SK-N-DZ (cell line): ENCODE data around the gene CASKIN1.
"Not testable (repeated sequence)": the region's sequence is repeated elsewhere in the genome, so short reads cannot be mapped to it uniquely, and the experiment has no call there.

ENCODE experiments used
- DNase-seq: peaks from one replicate; pipeline ENCODE4 v3.0.0-alpha.2; 2015; ENCODE audit warnings: low spot score

CASKIN1 gene

DNA sequence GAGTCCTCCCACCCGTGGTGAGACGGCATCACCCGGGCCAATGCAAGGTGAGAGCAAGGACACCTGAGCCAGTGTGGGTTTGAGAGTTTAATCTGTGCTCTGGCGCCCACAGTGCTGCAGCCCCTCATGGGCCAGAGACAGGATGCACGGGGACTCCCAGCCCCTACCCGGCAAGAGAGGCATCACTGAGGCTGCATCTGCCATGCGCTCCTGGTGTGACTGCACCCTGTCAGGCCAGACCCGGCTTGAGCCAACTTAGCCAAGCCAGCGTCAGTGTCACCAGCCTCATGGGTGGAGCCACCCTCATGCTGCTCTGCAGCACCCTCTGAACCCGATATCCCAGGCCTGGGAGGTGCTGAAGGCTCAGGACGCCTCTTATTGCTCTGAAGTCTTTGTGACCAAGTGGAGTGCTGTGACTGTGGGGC lies 15.5 kb upstream of the CASKIN1 start:
- no peak for DNase-seq

DNA sequence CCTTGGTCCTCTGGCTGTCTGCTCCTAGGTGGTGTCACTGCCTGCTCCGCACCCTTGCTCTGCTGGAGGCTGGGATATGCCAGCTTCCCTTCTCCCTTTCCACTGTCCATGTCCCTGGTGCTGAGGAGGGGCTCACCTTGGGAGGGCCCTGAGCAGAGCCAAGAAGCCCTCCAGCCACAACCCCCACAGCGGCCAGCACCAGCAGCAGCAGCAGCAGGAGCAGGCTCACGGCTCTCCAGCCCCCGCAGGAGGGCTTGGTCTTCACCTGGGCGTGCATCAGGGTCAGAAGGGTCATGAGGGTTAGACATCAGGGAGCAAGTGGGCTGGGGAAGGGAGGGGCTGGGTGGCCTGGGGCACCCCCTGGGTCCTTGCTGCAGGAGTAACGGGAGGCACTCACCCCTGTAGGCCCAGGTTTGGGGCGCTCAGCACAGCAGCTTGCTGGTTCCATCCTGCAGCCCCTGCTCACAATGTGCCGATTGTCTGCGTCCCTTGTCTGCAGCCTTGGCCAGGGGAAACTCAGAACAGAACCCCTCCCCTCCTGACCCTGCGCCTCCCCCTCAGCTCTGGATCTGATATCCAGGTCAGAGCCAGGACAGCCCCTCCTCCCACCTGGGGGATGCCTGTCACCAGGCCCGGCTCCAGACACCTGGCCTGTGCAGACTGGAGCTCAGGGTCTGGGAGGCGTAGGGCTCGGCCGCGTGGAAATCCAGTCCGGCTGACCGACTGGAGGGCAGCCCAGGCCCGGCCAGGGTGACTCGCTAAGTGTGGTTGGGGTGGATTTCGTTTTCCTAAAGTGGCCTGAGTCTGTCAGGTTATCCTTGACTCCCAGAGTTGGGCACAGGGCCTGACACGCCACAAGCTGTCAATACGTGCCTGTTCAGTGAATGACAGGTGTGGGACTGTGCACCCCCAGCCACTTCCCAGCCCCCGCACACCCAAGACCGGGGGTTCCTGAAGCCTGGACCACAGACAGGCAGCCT lies 14.3 kb upstream of the CASKIN1 start, which contains the start of gene BRICD5:
Gene BRICD5 (minus strand): TSS at position 478 of the 980 bp plus-strand sequence. CDS start 30 bp downstream, at position 448.
- peak; percentile 74 for DNase-seq

- DNase-seq, result no peak
These were observed 13.6 kb upstream of the CASKIN1 start for GRCh38 chr16:2210009-2210332.

GRCh38 chr16:2209258-2210008 lies 13.0 kb upstream of the CASKIN1 start:
- DNase-seq, result no peak

GRCh38 chr16:2208772-2209171 lies 12.4 kb upstream of the CASKIN1 start:
- no peak for DNase-seq

DNA sequence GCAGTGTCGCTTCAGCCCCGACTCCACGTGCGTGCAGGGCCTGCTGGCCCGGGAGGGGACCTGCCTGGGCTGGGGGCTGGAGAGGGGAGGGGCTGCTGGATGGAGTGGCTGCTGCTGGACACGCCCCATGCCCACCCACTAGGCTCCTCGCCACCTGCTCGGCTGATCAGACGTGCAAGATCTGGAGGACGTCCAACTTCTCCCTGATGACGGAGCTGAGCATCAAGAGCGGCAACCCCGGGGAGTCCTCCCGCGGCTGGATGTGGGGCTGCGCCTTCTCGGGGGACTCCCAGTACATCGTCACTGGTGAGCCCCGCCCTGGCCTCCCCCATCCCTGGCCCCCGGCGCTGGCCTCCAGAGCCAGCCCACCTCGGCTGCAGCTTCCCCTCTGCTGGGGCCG lies 11.9 kb upstream of the CASKIN1 start:
- peak; percentile 73 for DNase-seq

DNA sequence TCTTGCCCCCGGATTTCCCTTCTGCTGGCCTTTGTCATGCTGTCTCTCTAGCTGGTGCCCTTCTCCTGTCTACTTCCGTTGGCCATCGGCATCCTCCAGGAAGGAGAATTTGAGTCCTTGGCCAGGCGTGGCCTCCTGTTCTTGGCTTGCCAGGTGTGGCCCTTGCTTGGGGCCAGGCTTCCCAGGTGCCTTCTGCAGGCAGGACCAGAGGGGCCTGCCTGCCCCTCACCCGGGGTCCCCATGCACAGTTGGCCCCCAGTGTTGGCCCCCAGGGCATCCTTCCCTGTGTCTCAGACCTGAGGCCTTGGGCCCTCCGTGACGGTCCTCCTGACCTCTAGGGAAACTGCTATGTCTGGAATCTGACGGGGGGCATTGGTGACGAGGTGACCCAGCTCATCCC lies 11.5 kb upstream of the CASKIN1 start:
- no peak for DNase-seq

DNA sequence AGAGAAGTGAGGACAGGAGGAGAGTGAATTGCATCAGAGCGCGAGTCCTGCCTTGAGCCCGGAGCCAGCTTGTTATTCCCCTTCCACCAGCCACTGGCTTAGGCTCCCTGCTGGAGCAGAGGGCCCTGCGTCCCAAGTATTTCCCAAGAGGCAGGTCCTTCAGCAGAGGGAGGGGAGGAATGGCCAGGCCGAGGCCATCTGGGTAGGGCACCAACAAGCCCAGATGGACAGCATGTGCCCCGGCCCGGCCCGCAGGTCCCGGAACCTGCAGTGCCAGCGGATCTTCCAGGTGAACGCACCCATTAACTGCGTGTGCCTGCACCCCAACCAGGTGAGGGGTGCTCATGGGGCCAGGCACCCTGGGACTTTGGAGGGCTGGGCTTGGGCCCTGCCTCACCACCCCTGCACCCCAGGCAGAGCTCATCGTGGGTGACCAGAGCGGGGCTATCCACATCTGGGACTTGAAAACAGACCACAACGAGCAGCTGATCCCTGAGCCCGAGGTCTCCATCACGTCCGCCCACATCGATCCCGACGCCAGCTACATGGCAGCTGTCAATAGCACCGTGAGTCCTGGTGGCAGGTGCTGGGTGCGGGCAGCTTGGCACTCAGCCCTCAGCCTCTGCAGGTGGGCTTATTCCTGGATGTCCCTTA lies 10.5 kb upstream of the CASKIN1 start:
- DNase-seq, result no peak

DNA sequence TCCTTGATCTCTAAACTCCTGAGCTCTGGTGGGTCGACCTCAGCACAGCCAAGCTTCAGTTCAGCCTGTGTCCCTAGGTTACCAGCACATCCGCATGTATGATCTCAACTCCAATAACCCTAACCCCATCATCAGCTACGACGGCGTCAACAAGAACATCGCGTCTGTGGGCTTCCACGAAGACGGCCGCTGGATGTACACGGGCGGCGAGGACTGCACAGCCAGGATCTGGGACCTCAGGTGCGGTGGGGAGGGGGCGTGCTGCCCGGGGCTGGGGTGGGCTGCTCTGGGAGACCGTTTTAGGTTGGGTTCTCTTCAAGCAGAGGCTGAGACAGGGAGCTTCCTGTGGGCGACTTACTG lies 10.0 kb upstream of the CASKIN1 start:
- no peak for DNase-seq

GRCh38 chr16:2205967-2206313 lies 9.5 kb upstream of the CASKIN1 start:
- DNase-seq, result peak; percentile 79

GRCh38 chr16:2205104-2205966 lies 8.9 kb upstream of the CASKIN1 start, which contains the start of gene MLST8:
MLST8 (plus strand) TSS chr16:2205454; CDS start chr16:2206086, 632 bp downstream.
- DNase-seq, result peak; percentile 86

GRCh38 chr16:2204416-2205103 lies 8.2 kb upstream of the CASKIN1 start:
- no peak for DNase-seq

DNA sequence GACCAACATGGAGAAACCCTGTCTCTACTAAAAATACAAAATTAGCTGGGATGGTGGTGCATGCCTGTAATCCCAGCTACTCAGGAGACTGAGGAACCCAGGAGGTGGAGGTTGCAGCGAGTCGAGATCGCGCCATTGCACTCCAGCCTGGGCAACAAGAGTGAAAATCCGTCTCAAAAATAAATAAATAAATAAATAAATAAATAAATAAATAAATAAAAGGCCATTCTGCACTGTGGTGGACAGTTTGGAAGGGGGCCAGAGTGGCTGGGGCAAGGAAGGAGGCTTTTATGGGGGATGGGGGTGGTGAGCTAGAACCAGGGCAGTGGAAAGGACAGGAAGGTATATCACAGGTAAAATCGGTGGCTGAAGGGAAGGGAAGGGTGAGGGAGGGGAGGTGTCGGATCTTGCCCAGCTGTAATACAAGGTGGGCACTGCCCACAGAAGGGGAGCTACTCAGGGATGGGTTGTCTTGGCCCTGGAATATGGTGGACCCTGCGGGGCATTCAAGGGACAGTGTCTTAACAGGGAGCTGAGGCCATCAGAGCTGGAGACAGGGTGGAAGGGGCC lies 6.8 kb upstream of the CASKIN1 start:
- not testable (repeated sequence) for DNase-seq

DNA sequence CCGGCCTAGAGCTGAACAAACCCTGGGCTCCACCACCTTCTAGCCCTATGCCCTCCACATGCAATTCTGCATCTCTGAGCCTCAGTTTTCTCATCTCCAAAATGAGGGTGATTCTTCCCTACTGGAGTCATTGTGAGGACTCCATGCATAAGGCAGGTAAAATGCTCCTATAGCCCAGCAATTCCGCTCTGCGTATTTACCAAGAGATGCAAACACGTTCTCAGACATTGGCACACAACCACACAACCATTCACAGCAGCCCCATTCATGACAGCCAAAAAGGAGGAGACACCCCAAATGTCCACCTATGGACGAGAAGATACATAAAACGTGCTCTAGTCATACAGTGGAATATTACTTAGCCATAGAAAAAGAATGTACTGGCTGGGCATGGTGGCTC lies 3.9 kb upstream of the CASKIN1 start:
- DNase-seq, result no peak

- no peak for DNase-seq
These were observed 3.3 kb upstream of the CASKIN1 start for GRCh38 chr16:2199621-2200139.

- no peak for DNase-seq
These were observed 2.7 kb upstream of the CASKIN1 start for GRCh38 chr16:2199095-2199494.

- DNase-seq, result no peak
These were observed 1.9 kb upstream of the CASKIN1 start for GRCh38 chr16:2198283-2198682.

DNA sequence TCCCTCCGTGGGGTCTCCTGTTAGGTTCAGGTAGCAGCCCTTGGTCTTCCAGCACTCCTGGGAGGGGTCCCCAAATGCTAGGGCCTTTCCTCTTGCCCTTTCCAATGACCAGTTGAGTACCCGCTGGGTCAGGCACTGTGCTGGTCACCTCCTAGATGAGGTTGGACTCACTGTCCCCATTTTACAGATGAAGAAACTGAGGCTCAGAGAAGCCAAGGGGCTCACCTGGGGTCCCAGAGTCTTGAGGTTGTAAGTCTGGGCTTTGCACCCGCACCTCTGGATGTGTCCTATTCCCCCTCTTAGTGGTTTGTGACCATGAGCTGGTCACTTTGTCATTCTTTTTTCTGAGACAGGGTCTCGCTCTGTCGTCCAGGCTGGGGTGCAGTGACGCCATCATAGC lies 1.4 kb upstream of the CASKIN1 start:
- DNase-seq, result no peak

GRCh38 chr16:2196981-2197511 lies 641 bp upstream of the CASKIN1 start:
- no peak for DNase-seq
